ENCODE measurements around the gene SKAP1.

DNA sequence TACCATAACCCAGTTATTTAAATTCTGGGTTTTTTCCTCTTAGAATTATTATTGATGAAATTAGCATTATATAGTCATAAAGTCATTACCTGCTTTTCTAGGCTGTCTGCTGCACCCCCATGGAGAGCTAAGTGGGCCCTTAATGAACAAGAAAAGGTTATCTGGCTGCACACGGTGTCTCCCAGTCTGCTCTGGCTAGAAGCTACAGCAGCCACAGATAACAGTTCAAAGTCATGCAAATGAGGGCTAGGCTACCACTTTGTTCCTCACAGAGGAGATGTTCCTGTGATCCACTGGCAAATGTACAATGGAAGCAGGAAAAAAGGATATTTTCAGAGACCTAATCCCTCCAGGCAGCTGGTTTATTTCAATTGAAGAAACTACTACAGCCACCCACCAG lies 210.4 kb downstream of the SKAP1 start:
- TF ChIP-seq, protein P1, sequence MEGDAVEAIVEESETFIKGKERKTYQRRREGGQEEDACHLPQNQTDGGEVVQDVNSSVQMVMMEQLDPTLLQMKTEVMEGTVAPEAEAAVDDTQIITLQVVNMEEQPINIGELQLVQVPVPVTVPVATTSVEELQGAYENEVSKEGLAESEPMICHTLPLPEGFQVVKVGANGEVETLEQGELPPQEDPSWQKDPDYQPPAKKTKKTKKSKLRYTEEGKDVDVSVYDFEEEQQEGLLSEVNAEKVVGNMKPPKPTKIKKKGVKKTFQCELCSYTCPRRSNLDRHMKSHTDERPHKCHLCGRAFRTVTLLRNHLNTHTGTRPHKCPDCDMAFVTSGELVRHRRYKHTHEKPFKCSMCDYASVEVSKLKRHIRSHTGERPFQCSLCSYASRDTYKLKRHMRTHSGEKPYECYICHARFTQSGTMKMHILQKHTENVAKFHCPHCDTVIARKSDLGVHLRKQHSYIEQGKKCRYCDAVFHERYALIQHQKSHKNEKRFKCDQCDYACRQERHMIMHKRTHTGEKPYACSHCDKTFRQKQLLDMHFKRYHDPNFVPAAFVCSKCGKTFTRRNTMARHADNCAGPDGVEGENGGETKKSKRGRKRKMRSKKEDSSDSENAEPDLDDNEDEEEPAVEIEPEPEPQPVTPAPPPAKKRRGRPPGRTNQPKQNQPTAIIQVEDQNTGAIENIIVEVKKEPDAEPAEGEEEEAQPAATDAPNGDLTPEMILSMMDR (IDR thresholded peaks at IDR 0.05) = no peak
- TF ChIP-seq POLR2A (IDR thresholded peaks at IDR 0.05) (no peak), EP300 (IDR thresholded peaks at IDR 0.05) (no peak)

Measured in ovary (tissue), 3 donors.